UCSD-AML1 (cell line): ENCODE results near the gene TTC3.

Experiments used
- DNase-seq: peaks from one replicate; lab custom pipeline; 2025; ENCODE audit not compliant: unreplicated experiment; lab: John Stamatoyannopoulos, UW

The TTC3 gene

GRCh38 chr21:37193006-37193405 lies 120.0 kb downstream of the TTC3 start:
- DNase-seq: no peak

DNA sequence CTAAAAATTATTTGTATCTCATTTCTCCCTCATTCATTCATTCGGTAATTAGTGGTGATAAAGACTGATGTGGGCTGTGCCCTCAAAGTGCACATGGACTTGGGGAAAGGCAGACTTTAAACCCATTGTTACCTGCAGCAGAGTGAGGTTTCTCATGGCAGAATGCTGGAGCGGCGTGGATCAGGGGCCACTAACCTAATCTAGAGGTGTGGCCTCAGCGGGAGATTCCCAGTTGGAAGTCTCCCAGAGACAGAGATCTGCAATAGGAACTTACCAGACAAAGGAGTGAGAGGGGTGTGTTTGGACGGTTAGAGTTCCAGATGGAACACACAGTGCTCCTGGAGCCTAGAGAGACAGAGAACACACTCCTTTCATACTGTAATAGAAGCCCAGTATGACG lies 120.6 kb downstream of the TTC3 start:
- no peak for DNase-seq

DNA sequence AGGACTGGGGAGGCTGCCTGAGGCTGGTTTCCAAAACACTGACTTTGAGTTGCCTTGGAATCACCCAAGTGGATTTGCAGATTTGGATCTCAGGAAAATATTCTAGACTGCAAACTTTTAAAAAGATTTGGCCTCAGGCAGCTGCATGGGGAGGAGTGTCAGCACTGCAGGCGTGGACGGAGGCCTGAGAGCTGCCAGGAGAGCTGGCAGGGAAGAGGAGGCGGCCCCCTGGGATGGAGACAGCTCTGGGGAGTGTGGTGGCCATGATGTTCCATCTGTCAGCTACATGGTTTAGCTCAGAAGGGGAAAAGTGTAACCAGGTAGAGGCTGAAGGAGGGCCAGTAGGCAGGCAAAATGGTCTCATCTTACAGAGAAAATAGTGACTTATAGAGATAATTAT lies 122.0 kb downstream of the TTC3 start:
- no peak for DNase-seq

DNA sequence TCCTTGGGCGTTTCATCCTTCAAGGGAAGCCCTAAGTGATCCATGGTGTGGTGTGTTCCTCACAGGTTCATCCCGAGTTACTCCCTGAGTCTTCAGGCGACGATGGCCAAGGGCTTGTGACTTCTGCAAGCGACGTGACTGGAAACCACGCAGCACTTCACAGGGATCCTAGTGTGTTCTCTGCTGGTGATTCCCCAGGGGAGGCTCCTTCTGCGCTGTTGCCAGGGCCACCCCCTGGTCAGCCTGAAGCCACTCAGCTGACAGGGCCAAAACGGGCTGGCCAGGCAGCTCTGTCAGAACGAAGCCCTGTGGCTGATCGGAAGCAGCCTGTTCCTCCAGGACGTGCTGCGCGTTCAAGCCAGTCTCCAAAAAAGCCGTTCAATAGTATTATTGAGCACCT lies 122.6 kb downstream of the TTC3 start:
- DNase-seq: no peak

GRCh38 chr21:37196847-37197246 lies 123.8 kb downstream of the TTC3 start:
- no peak for DNase-seq

- DNase-seq: no peak
Observed at GRCh38 chr21:37197746-37198145, 124.7 kb downstream of the TTC3 start.

DNA sequence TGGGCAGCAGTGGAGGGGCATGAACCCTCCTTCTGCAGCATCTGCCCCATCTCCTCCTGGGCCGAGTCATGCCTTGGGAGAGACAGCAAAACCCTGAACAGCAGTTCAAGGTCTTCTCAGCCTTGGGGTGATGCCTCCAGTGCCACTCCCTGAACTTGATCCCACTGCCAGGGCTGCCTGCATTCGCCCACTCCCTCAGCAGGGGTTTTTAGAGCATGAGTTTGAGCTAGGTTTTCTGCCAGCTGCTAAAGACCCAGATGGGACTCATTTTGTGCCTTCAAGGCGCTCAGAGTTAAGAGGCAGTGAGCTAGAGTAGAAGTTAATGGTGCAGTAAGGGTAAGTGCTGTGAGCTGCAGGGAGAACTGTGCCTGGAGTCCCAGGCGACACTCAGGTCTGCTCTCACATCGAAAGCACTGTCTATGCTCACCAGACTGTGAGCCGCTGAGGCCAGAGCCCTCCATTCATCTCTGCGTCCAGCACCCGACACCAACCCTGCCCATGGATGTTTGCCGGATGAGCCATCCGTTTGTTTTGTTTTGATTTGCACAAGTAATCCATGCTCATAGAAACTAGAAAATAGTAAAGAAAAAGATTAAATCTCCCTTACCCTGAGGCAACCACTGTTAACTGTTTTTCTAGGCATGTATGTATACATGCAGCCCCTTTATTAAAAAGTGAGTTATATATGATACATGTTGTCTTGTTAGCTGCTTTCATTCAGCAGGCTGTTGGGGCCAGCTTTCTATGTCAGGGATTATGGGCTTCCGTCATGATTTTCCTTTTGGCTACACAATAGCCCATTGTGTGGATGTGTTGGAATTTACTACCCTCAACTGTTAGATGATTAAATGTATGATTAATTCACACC lies 126.2 kb downstream of the TTC3 start:
- DNase-seq: no peak

- DNase-seq: no peak
Observed at GRCh38 chr21:37200641-37201480, 127.8 kb downstream of the TTC3 start.

GRCh38 chr21:37202221-37203110 lies 129.4 kb downstream of the TTC3 start:
- DNase-seq: no peak

DNA sequence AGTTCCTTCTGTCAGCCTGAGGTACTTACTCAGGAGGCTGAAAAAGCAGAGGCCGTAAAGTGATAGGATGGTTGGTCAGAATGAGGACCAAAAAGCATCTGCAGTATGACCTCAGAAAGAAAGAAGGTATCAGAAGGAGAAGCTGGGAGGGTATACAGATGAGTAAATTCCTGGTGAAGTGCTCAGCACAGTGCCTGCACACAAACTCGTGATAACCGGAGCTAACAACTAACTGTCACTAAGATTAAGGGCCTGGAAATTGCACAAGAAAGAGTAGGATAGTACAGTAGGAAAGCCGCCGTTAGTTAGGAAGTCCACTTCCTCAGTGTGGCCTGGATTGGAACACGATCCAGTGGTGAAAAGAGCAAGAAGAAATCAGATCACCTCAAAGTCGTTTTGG lies 131.5 kb downstream of the TTC3 start:
- no peak for DNase-seq

- no peak for DNase-seq
Observed at GRCh38 chr21:37206496-37206895, 133.4 kb downstream of the TTC3 start.

- peak; percentile 54 for DNase-seq
Observed at GRCh38 chr21:37207441-37208009, 134.5 kb downstream of the TTC3 start.

DNA sequence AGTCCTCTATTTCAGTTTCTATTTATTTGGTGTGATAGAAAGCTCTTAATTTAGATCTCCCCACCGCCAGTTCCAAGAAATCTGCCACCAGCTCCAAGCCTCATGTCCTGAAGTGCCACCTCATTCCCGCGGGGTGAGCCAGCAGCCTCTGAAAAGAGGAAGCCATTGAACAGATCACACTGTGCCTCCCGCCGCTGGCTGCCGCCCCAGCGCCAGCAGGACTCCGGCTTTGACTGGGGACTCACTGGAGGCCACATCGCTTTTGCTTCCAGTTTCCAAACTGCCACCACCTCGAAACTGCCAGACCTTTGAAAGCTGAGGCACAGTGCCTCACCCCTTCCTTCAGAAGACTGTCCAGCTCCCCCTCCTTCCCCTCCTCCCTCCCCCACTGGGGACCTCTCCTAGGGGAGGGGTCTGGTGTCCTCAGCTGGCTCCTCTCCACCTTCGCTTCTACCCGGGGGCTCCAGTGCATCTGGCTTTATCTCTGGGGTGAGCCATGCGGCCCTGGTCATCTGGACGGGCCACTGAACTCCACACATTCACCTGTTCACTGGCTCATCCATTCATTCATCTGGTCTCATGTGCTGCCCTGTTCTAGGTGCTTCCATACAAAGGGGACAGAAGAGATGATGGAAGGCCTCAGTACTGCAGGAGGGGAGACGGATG lies 135.1 kb downstream of the TTC3 start:
- peak; percentile 82 for DNase-seq

DNA sequence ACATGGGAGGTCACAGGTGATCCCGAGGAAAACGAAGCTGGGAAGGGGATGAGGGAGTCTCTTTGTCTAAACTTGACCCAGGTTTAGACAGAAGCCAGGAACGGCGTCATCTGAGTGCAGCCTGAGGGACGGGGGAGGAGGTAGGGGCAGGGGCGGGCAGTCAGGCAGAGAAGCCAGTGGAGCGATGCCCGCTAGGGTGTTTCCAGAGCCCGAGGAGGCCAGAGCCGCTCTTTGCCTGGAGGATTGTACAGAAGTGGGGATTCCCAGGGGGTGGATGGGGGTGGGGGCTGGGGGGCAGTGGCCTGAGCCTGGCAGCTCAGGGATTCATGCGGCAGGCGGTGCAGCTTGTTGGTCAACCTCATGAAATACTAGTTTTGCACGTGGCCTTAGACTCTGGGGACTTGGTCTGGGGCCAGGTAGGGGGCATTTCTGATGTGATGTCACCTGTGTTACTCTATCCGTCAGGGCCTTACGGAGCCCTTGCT lies 135.7 kb downstream of the TTC3 start:
- DNase-seq: no peak

DNA sequence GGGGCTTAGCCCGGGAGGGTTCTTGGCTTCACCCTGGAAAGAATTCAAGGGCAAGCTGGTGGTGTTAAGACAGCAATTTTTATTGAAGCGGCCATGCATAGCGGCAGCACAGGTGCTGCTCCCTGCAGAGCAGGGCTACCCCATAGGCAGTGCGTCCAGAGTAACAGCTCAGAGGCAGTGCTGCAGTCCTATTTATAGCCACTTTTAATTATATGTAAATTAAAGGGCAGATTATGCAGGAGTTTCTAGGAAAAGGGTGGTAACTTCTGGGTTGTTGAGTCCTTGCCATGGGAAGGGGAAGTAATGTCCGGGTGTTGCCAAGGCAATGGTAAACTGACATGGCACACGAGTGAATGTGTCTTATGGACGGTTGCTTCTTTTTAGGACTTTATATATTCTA lies 137.1 kb downstream of the TTC3 start:
- no peak for DNase-seq

DNA sequence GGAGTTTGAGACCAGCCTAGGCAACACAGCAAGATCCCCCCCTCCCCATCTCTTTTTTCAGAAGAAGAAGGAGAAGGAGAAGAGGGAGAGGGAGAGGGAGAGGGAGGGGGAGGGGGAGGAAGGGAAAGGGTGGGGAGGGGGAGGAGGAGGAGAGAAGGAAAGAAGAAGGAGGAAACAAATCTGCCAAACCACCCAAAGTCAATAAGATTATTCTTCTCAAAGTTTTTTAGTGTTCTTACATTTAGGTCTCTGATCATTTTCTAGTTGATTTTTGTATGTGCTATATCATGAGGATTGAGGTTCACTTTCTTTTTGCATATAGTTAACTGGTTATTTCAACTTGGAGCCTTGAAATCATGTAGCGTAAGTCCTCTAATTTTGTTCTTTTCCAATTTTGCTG lies 137.7 kb downstream of the TTC3 start:
- DNase-seq: no peak

- no peak for DNase-seq
Observed at GRCh38 chr21:37214952-37215351, 141.9 kb downstream of the TTC3 start.

GRCh38 chr21:37219761-37220432 lies 146.8 kb downstream of the TTC3 start:
- no peak for DNase-seq

GRCh38 chr21:37220433-37220980 lies 147.5 kb downstream of the TTC3 start:
- peak; percentile 83 for DNase-seq
